Fibroblast of pulmonary artery (primary cell): ENCODE data around the gene UBA3.
A peak's percentile ranks its signal among the peaks of the same experiment; 100 is the strongest.

ENCODE experiments used
- DNase-seq: peaks from one replicate; pipeline ENCODE4 v3.0.0-alpha.2; 2010; ENCODE audit warnings: low read depth
- H3K4me3 ChIP-seq: replicated peaks from 2 replicates; pipeline ENCODE4 v1.5.1; 2011; ENCODE audit warnings: low read depth, mild to moderate bottlenecking, control low read depth, low read length, moderate library complexity
- TF ChIP-seq, protein P1 (sequence below): IDR thresholded peaks from 2 replicates; pipeline ENCODE4 v1.5.1; 2011; ENCODE audit warnings: mild to moderate bottlenecking, control low read depth, low read length, inconsistent platforms; ENCODE audit errors: missing control alignments

UBA3 gene

GRCh38 chr3:69094467-69095205 is 14.5 kb upstream of the UBA3 start:
- no peak overlapping the region for H3K4me3 ChIP-seq
- DNase-seq = peak; percentile 23
- TF ChIP-seq, protein P1, sequence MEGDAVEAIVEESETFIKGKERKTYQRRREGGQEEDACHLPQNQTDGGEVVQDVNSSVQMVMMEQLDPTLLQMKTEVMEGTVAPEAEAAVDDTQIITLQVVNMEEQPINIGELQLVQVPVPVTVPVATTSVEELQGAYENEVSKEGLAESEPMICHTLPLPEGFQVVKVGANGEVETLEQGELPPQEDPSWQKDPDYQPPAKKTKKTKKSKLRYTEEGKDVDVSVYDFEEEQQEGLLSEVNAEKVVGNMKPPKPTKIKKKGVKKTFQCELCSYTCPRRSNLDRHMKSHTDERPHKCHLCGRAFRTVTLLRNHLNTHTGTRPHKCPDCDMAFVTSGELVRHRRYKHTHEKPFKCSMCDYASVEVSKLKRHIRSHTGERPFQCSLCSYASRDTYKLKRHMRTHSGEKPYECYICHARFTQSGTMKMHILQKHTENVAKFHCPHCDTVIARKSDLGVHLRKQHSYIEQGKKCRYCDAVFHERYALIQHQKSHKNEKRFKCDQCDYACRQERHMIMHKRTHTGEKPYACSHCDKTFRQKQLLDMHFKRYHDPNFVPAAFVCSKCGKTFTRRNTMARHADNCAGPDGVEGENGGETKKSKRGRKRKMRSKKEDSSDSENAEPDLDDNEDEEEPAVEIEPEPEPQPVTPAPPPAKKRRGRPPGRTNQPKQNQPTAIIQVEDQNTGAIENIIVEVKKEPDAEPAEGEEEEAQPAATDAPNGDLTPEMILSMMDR = no peak

DNA sequence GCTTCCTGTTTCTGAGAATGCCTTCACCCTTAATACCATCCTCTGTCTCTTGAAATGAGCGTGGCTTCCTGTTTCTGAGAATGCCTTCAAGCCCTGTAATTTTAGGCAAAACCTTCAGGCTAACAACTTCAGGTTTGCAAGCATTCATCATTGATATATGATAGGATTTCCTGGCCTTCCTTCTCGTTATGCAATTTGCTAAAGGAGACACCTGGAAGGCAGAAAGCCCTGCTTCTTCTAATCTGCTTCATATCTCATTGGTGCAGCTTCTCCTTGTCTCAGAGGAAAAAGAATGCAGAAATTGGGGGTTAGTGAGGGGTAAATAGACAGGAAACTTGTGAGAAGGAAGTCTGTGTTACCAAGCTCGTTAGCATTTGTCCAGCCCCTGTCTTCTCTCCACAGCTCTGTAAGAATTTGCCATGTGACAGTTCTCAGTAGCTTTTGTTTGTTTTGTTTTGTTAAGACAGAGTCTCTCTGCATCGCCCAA is 11.9 kb upstream of the UBA3 start:
- no peak for DNase-seq
- no peak overlapping the region for H3K4me3 ChIP-seq
- TF ChIP-seq, protein P1 = no peak

DNA sequence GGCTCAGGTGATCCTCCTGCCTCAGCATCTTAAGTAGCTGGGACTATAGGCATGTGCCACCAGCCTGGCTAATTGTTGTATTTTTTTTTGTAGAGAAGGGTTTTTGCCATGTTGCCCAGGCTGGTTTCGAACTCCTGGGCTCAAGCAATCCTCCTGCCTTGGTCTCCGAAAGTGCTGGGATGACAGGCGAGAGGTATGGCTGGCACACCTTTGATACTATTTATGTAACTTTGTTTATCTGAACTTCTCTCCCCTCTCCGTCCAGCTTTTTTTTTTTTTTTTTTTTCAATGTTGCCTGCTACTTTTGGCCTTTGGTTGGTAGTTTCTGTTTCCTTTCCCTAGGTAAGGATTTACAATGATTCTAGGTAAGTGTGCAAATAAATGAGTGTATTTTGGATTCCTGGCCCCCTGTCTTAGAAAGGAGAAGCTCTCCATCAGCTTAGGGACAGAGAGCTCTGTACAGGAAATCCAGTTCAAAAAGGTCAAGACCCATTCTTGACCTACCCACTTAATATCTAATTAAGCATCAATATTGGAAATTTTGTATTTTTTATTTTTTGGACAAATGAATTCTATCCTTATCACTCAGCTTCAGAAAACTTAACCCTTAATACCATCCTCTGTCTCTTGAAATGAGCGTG is 11.3 kb upstream of the UBA3 start:
- TF ChIP-seq, protein P1 = no peak
- no peak for DNase-seq
- H3K4me3 ChIP-seq = no peak overlapping the region

DNA sequence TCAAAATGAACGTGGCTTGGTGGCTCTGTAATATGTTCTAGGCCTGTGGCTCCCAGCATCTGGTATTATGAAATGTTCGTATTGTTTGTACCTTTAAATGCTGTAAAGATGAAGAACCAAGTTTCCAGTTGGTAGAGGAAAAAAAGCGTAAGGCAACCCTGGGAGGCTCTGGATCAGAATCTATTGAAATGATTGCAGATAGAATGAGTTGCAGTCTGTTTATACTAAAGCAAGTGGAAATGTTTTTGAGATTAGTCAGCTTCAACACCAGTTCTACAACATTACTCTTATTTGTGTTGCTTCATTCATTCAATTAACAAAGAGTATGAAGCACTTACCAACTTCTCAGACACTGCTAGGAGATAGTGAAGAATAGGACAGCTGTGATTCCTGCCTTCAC is 9.9 kb upstream of the UBA3 start:
- DNase-seq = peak; percentile 78
- no peak overlapping the region for H3K4me3 ChIP-seq
- TF ChIP-seq, protein P1 = no peak

DNA sequence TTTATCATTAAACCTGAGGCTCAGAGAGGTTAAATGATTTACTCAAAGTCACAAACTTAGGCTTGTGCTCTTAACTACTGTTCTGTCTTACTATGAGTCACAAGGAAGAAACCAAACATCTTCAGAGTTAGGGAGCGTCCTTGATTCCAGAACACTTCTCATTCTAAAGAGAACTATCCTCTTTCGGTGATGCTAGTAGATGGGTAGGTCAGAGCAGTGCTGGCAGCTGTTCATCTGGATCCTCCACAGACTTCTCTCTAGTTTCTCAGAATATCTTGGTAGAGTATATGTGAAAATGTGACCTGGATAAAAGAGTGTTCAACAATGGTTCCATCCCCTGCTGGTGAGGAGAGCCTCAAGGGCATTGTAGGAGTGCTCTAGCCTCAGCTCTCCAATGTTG is 7.9 kb upstream of the UBA3 start:
- peak overlapping the region; percentile 26 for H3K4me3 ChIP-seq

GRCh38 chr3:69087030-69087791 is 7.0 kb upstream of the UBA3 start:
- TF ChIP-seq, protein P1 = no peak
- peak overlapping the region; percentile 98 for H3K4me3 ChIP-seq
- no peak for DNase-seq

More for the DNA sequence above, 7.9 kb upstream of the UBA3 start:
- peak; percentile 51 for DNase-seq
- TF ChIP-seq, protein P1 = peak; percentile 0
